AG04449 (cell line): ENCODE measurements around the gene KRTAP22-1.

ENCODE experiments used
- CTCF ChIA-PET: fragments of 350-600 bp; formaldehyde crosslinking; extraction: SDS; loops from one replicate; lab custom pipeline; 2021; ENCODE audit warnings: antibody characterized with exemption; lab: Yijun Ruan, JAX
- POLR2A ChIA-PET: fragments of 400-600, 350-600 bp; formaldehyde crosslinking; extraction: SDS; loops from one replicate; lab custom pipeline; 2020; ENCODE audit warnings: antibody characterized with exemption, inconsistent platforms; lab: Yijun Ruan, JAX
- DNase-seq: peaks from one replicate; pipeline ENCODE4 v3.0.0-alpha.2; 2010; ENCODE audit warnings: low read depth, low spot score
- H3K4me3 ChIP-seq: 2 replicates; pipeline ENCODE4 v1.5.1; 2011; ENCODE audit warnings: low read depth, mild to moderate bottlenecking, control low read depth, low read length
- CTCF ChIP-seq: IDR thresholded peaks from one replicate; pipeline ENCODE4 v1.5.1; 2011; ENCODE audit warnings: mild to moderate bottlenecking, moderate library complexity, low read length, control low read depth, inconsistent platforms; ENCODE audit not compliant: insufficient read depth; ENCODE audit errors: missing control alignments

KRTAP22-1 gene

GRCh38 chr21:30600787-30601186 lies at the start of gene KRTAP22-1:
TSS of gene KRTAP22-1 (plus strand) at chr21:30601087.
- ChIA-PET POLR2A (no interaction called here), CTCF (no interaction called here)
- H3K4me3 ChIP-seq = no peak within 1 kb of the TSS
- no peak for DNase-seq
- no peak for TF ChIP-seq CTCF

GRCh38 chr21:30552782-30553181 lies 48.1 kb upstream of the KRTAP22-1 start:
- no peak for TF ChIP-seq CTCF
- no peak overlapping the region for H3K4me3 ChIP-seq
- CTCF ChIA-PET = no interaction called here
- POLR2A ChIA-PET = no interaction called here
- DNase-seq = no peak

GRCh38 chr21:30555095-30555494 lies 45.8 kb upstream of the KRTAP22-1 start:
- DNase-seq = no peak
- CTCF ChIA-PET = no interaction called here
- POLR2A ChIA-PET = no interaction called here
- H3K4me3 ChIP-seq = no peak overlapping the region
- no peak for TF ChIP-seq CTCF

GRCh38 chr21:30561264-30561895 lies 39.5 kb upstream of the KRTAP22-1 start, which contains the start of gene KRTAP19-7:
TSS of gene KRTAP19-7 (minus strand) at chr21:30561314. CDS start at chr21:30561289, 25 bp downstream.
- no peak within 1 kb of the TSS for H3K4me3 ChIP-seq
- no peak for DNase-seq
- ChIA-PET CTCF (no interaction called here), POLR2A (no interaction called here)
- TF ChIP-seq CTCF = no peak

- no peak overlapping the region for H3K4me3 ChIP-seq
- TF ChIP-seq CTCF = no peak
- no peak for DNase-seq
- ChIA-PET POLR2A (no interaction called here), CTCF (no interaction called here)
These were observed 38.9 kb upstream of the KRTAP22-1 start for GRCh38 chr21:30561957-30562356.

GRCh38 chr21:30563072-30563471 lies 37.8 kb upstream of the KRTAP22-1 start:
- ChIA-PET CTCF (no interaction called here), POLR2A (no interaction called here)
- H3K4me3 ChIP-seq = no peak overlapping the region
- no peak for DNase-seq
- TF ChIP-seq CTCF = no peak
